Hepatocyte (in vitro differentiated cells): ENCODE measurements around the gene NAT8.

Experiments
- EZH2 ChIP-seq: fragments of 200-600 bp; sonication (generic); IDR thresholded peaks from 2 replicates; pipeline ENCODE4 v1.6.1; 2016; ENCODE audit warnings: antibody characterized with exemption, mild to moderate bottlenecking, borderline replicate concordance
- TF ChIP-seq, protein P1 (sequence below): fragments of 200-600 bp; sonication (generic); IDR thresholded peaks from 2 replicates; pipeline ENCODE4 v1.5.1; 2016; ENCODE audit warnings: antibody characterized with exemption, mild to moderate bottlenecking; ENCODE audit not compliant: poor library complexity

DNA sequence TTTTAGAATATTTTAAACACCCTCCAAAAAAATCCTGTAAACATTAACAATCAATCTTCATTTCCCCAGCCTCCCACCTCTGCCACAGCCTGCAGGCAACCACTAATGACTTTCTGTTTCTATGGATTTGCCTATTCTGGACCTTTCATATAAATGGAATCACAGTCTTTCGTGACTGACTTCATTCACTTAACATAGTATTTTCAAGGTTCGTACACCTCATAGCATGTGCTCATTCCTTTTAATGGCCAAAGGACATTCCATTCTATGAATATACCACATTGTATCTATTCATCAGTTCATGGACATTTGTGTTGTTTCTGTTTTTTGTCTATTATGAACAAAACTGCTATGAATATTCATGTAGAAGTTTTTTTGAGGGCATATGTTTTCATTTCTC, 48.5 kb downstream of the NAT8 start:
- TF ChIP-seq, protein P1, sequence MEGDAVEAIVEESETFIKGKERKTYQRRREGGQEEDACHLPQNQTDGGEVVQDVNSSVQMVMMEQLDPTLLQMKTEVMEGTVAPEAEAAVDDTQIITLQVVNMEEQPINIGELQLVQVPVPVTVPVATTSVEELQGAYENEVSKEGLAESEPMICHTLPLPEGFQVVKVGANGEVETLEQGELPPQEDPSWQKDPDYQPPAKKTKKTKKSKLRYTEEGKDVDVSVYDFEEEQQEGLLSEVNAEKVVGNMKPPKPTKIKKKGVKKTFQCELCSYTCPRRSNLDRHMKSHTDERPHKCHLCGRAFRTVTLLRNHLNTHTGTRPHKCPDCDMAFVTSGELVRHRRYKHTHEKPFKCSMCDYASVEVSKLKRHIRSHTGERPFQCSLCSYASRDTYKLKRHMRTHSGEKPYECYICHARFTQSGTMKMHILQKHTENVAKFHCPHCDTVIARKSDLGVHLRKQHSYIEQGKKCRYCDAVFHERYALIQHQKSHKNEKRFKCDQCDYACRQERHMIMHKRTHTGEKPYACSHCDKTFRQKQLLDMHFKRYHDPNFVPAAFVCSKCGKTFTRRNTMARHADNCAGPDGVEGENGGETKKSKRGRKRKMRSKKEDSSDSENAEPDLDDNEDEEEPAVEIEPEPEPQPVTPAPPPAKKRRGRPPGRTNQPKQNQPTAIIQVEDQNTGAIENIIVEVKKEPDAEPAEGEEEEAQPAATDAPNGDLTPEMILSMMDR: no peak
- no peak for TF ChIP-seq EZH2
